IMR-90 (cell line): ENCODE data around the gene F2RL3. TPM values are rescaled to one million over a fixed set of nuclear protein-coding genes. Genes with fewer than 3 reads are reported as not detected.

Source experiments
- ATAC-seq: fragments of 200-7000 bp; cut with Tn5 transposase; 2 replicates; pipeline ENCODE4 v1.9.1; 2020; ENCODE audit warnings: low read depth, mild to moderate bottlenecking, moderate library complexity
- BruUV-seq: library from RNA; stranded (reverse); fragments of 400-500 nt; replicated peaks from 2 replicates; lab custom pipeline; 2021; lab: Mats Ljungman, UMichigan
- CTCF ChIA-PET: fragments of 300-600 bp; formaldehyde crosslinking; extraction: SDS; loops from one replicate; lab custom pipeline; 2021; ENCODE audit warnings: antibody characterized with exemption; lab: Yijun Ruan, JAX
- POLR2A ChIA-PET: fragments of 300-600 bp; sonication (Branson Sonifier 250); formaldehyde crosslinking; loops from one replicate; lab custom pipeline; 2022; ENCODE audit warnings: antibody characterized with exemption; ENCODE audit not compliant: unreplicated experiment; lab: Charles Lee
- DNase-seq: peaks from one replicate; pipeline ENCODE4 v3.0.0; 2013
- H2AFZ ChIP-seq: replicated peaks from 2 replicates; pipeline ENCODE3; 2013; ENCODE audit warnings: low read length, mild to moderate bottlenecking; ENCODE audit not compliant: poor library complexity
- H2AK5ac ChIP-seq: 2 replicates; pipeline ENCODE4 v1.6.1; 2013; ENCODE audit warnings: low read depth, low read length, inconsistent platforms
- H2AK9ac ChIP-seq: replicated peaks from 2 replicates; pipeline ENCODE3; 2013; ENCODE audit warnings: mild to moderate bottlenecking, low read depth, low read length, moderate library complexity; ENCODE audit not compliant: poor library complexity
- H2BK120ac ChIP-seq: 2 replicates; pipeline ENCODE4 v1.6.1; 2013; ENCODE audit warnings: low read depth, low read length, inconsistent platforms
- H2BK15ac ChIP-seq: 3 replicates; pipeline ENCODE4 v1.6.1; 2013; ENCODE audit warnings: low read depth, low read length, inconsistent platforms
- H2BK20ac ChIP-seq: 2 replicates; pipeline ENCODE4 v1.6.1; 2013; ENCODE audit warnings: low read depth, mild to moderate bottlenecking, inconsistent platforms, low read length, moderate library complexity
- H2BK5ac ChIP-seq: 2 replicates; pipeline ENCODE4 v1.6.1; 2013; ENCODE audit warnings: mild to moderate bottlenecking, low read depth, low read length, inconsistent platforms; ENCODE audit not compliant: poor library complexity, severe bottlenecking
- H3K14ac ChIP-seq: replicated peaks from 2 replicates; pipeline ENCODE4 v1.6.1; 2013; ENCODE audit warnings: low read depth, low read length, inconsistent platforms
- H3K18ac ChIP-seq: 2 replicates; pipeline ENCODE4 v1.6.1; 2013; ENCODE audit warnings: low read depth, low read length, control low read depth
- H3K23ac ChIP-seq: 2 replicates; pipeline ENCODE4 v1.6.1; 2013; ENCODE audit warnings: low read depth, low read length, inconsistent platforms
- H3K27ac ChIP-seq: 2 replicates; pipeline ENCODE4 v1.5.1; 2013; ENCODE audit warnings: mild to moderate bottlenecking, control low read depth, low read length; ENCODE audit not compliant: insufficient read depth
- H3K27me3 ChIP-seq: 2 replicates; pipeline ENCODE4 v1.6.1; 2013; ENCODE audit warnings: low read length; ENCODE audit not compliant: control insufficient read depth, insufficient read depth
- H3K36me3 ChIP-seq: 2 replicates; pipeline ENCODE4 v1.6.1; 2013; ENCODE audit warnings: low read length, mixed read lengths; ENCODE audit not compliant: control insufficient read depth, insufficient read depth
- H3K4ac ChIP-seq: 2 replicates; pipeline ENCODE4 v1.6.1; 2013; ENCODE audit warnings: low read depth, low read length, inconsistent platforms
- H3K4me1 ChIP-seq: 2 replicates; pipeline ENCODE4 v1.6.1; 2013; ENCODE audit warnings: low read length, mixed read lengths; ENCODE audit not compliant: control insufficient read depth, insufficient read depth
- H3K4me2 ChIP-seq: 2 replicates; pipeline ENCODE4 v1.6.1; 2013; ENCODE audit warnings: low read depth, mild to moderate bottlenecking, control low read depth, low read length, moderate library complexity
- H3K4me3 ChIP-seq: 2 replicates; pipeline ENCODE4 v1.5.1; 2013; ENCODE audit warnings: low read depth, mild to moderate bottlenecking, control low read depth, low read length, moderate library complexity; ENCODE audit not compliant: insufficient read depth
- H3K56ac ChIP-seq: 2 replicates; pipeline ENCODE4 v1.6.1; 2013; ENCODE audit warnings: low read length, inconsistent platforms; ENCODE audit not compliant: insufficient read depth; ENCODE audit errors: extremely low read depth
- H3K79me1 ChIP-seq, 2 experiments: 2 replicates each; pipeline ENCODE4 v1.6.1; 2013; ENCODE audit warnings: low read length in 2 of 2, inconsistent platforms in 1 of 2, low read depth in 1 of 2
- H3K9ac ChIP-seq: 2 replicates; pipeline ENCODE4 v1.6.1; 2013; ENCODE audit warnings: low read depth, low read length, control low read depth
- H3K9me1 ChIP-seq: 2 replicates; pipeline ENCODE4 v1.6.1; 2013; ENCODE audit warnings: low read length, inconsistent platforms; ENCODE audit not compliant: insufficient read depth
- H3K9me3 ChIP-seq: 2 replicates; pipeline ENCODE4 v1.6.1; 2013; ENCODE audit warnings: low read length; ENCODE audit not compliant: control insufficient read depth, insufficient read depth
- H4K20me1 ChIP-seq: 2 replicates; pipeline ENCODE4 v1.6.1; 2013; ENCODE audit warnings: low read length, inconsistent platforms; ENCODE audit not compliant: insufficient read depth
- H4K5ac ChIP-seq: 2 replicates; pipeline ENCODE4 v1.6.1; 2013; ENCODE audit warnings: mild to moderate bottlenecking, low read depth, low read length, control low read depth
- H4K8ac ChIP-seq, 2 experiments: 2 replicates each; pipeline ENCODE4 v1.6.1; 2013; ENCODE audit warnings: low read depth in 2 of 2, low read length in 2 of 2, control low read depth in 1 of 2, inconsistent platforms in 1 of 2
- H4K91ac ChIP-seq: 2 replicates; pipeline ENCODE4 v1.6.1; 2013; ENCODE audit warnings: low read depth, low read length, inconsistent platforms; ENCODE audit not compliant: insufficient read depth
- BHLHE40 ChIP-seq: fragments of 150-350 bp; IDR thresholded peaks from 2 replicates; pipeline ENCODE4 v1.6.1; 2016; ENCODE audit warnings: mild to moderate bottlenecking, low read depth, low read length
- CEBPB ChIP-seq: IDR thresholded peaks from 2 replicates; pipeline ENCODE4 v1.6.1; 2012; ENCODE audit warnings: low read depth, low read length, improper control_type of control experiment
- ELK1 ChIP-seq: fragments of 150-350 bp; IDR thresholded peaks from 2 replicates; pipeline ENCODE4 v1.6.1; 2016; ENCODE audit warnings: low read depth, mild to moderate bottlenecking, low read length, moderate library complexity, borderline replicate concordance
- MXI1 ChIP-seq: IDR thresholded peaks from 2 replicates; pipeline ENCODE4 v1.6.1; 2012; ENCODE audit warnings: low read depth, mild to moderate bottlenecking, low read length, moderate library complexity, borderline replicate concordance
- NFE2L2 ChIP-seq: fragments of 150-350 bp; IDR thresholded peaks from 2 replicates; pipeline ENCODE4 v1.6.1; 2016; ENCODE audit warnings: low read depth, mild to moderate bottlenecking, low read length
- POLR2A ChIP-seq: IDR thresholded peaks from 2 replicates; pipeline ENCODE4 v1.6.1; 2012; ENCODE audit warnings: mild to moderate bottlenecking, low read depth, low read length
- RAD21 ChIP-seq: IDR thresholded peaks from 2 replicates; pipeline ENCODE4 v1.6.1; 2012; ENCODE audit warnings: low read length, improper control_type of control experiment
- RCOR1 ChIP-seq: IDR thresholded peaks from 2 replicates; pipeline ENCODE4 v1.6.1; 2012; ENCODE audit warnings: mild to moderate bottlenecking, low read length, improper control_type of control experiment; ENCODE audit not compliant: insufficient replicate concordance
- RFX5 ChIP-seq: IDR thresholded peaks from 2 replicates; pipeline ENCODE4 v1.8.0; 2012; ENCODE audit warnings: low read depth, mild to moderate bottlenecking, low read length, moderate library complexity
- WGBS, 2 experiments: methylation state at CpG; one replicate each; pipeline versions ENCODE4 v1.1.5 to v1.1.7; 2013; ENCODE audit warnings: missing lambda C conversion rate in 2 of 2; ENCODE audit not compliant: insufficient read length in 1 of 2; ENCODE audit errors: extremely low coverage in 2 of 2; 5-methylcytosine and 5-hydroxymethylcytosine counted together
- dilution Hi-C: fragments of 300-500 bp; cut with HindIII; formaldehyde crosslinking; loops from one replicate; pipeline ENCODE4 v1.14.3; 2018; ENCODE audit warnings: low sequenced_read_pairs; ENCODE audit not compliant: unreplicated experiment
- in situ Hi-C: fragments of 300-500 bp; cut with MboI; formaldehyde crosslinking; loops from 3 replicates; pipeline ENCODE4 v1.14.3; 2019; ENCODE audit warnings: low sequenced_read_pairs, inconsistent platforms, mixed read lengths
- intact Hi-C: fragments of 100-400 bp; cut with micrococcal nuclease; formaldehyde crosslinking; loops from 2 replicates; pipeline ENCODE4 v1.10.0; 2022
- polyA plus RNA-seq, 3 experiments: library from polyadenylated mRNA; depleted of rRNA; stranded (reverse); fragments of >200 nt; gene quantifications; 2 replicates each; pipeline ENCODE4 v1.2.3, GENCODE V29; 2012; ENCODE audit warnings: low replicate concordance in 1 of 3
- total RNA-seq: library from RNA; depleted of rRNA; stranded (reverse); fragments of >200 nt; gene quantifications from 2 replicates; pipeline ENCODE4 v1.2.3, GENCODE V29; 2012
- TF ChIP-seq, protein P1 (sequence below): conservative IDR thresholded peaks from 2 replicates; pipeline ENCODE4 v1.5.1; 2012; ENCODE audit warnings: mild to moderate bottlenecking, low read depth, low read length, improper control_type of control experiment
- TF ChIP-seq, protein P2 (sequence below): fragments of 150-350 bp; IDR thresholded peaks from 2 replicates; pipeline ENCODE4 v1.6.1; 2017; ENCODE audit warnings: mild to moderate bottlenecking, antibody characterized with exemption, low read length, low read depth

The F2RL3 gene
- total and polyA plus RNA-seq, 2 of the 4 experiments (the other 2 are of a cell fraction) = 0.03 TPM; not detected in 1

DNA sequence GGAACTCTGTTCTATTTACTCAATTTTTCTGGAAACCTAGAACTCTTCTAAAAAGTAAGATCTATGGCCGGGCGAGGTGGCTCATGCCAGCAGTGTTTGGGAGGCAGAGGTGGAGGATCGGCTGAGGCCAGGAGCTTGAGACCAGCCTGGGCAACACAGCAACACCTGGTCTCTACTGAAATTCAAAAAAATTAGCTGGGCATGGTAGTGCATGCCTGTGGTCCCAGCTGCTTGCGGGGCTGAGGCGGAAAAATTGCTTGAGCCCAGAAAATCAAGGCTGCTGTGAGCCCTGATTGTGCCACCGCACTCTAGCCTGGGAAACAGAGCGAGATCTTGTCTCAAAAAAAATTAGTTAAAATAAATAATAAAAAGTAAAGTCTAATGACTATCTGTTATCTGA, 28.6 kb downstream of the F2RL3 start:
- H3K79me1 ChIP-seq = no peaks in the 10 kb centered on the region
- no peaks in the 10 kb centered on the region; the same call in 1 of the 2 replicates for H3K4me1 ChIP-seq
- no peak overlapping the region for H4K5ac ChIP-seq
- H3K27ac ChIP-seq = no peak overlapping the region
- in situ Hi-C loops (no loop called here), dilution Hi-C loops (no loop called here), intact Hi-C loops (no loop called here)
- H2AK5ac ChIP-seq = no peak overlapping the region
- ChIA-PET POLR2A (no interaction called here), CTCF (no interaction called here)
- no peak for DNase-seq
- no peak overlapping the region for H3K56ac ChIP-seq
- no peak overlapping the region for H3K4ac ChIP-seq
- H3K9me3 ChIP-seq = peaks cover 26% of the 10 kb centered on the region
- TF ChIP-seq, protein P1, sequence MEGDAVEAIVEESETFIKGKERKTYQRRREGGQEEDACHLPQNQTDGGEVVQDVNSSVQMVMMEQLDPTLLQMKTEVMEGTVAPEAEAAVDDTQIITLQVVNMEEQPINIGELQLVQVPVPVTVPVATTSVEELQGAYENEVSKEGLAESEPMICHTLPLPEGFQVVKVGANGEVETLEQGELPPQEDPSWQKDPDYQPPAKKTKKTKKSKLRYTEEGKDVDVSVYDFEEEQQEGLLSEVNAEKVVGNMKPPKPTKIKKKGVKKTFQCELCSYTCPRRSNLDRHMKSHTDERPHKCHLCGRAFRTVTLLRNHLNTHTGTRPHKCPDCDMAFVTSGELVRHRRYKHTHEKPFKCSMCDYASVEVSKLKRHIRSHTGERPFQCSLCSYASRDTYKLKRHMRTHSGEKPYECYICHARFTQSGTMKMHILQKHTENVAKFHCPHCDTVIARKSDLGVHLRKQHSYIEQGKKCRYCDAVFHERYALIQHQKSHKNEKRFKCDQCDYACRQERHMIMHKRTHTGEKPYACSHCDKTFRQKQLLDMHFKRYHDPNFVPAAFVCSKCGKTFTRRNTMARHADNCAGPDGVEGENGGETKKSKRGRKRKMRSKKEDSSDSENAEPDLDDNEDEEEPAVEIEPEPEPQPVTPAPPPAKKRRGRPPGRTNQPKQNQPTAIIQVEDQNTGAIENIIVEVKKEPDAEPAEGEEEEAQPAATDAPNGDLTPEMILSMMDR = no peak
- TF ChIP-seq BHLHE40 (no peak), NFE2L2 (no peak), RAD21 (no peak), ELK1 (no peak), CEBPB (no peak), POLR2A (no peak), RCOR1 (no peak), RFX5 (no peak), MXI1 (no peak)
- TF ChIP-seq, protein P2, sequence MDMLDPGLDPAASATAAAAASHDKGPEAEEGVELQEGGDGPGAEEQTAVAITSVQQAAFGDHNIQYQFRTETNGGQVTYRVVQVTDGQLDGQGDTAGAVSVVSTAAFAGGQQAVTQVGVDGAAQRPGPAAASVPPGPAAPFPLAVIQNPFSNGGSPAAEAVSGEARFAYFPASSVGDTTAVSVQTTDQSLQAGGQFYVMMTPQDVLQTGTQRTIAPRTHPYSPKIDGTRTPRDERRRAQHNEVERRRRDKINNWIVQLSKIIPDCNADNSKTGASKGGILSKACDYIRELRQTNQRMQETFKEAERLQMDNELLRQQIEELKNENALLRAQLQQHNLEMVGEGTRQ = no peak
- no peak overlapping the region for H4K8ac ChIP-seq
- no peak overlapping the region for H2BK120ac ChIP-seq
- no peak overlapping the region for H4K91ac ChIP-seq
- H3K4me3 ChIP-seq = no peak overlapping the region
- H3K9ac ChIP-seq = no peak overlapping the region
- no peak overlapping the region for H3K14ac ChIP-seq
- H2BK20ac ChIP-seq = no peak overlapping the region
- no peaks in the 10 kb centered on the region for H4K20me1 ChIP-seq
- H2BK15ac ChIP-seq = no peak overlapping the region
- BruUV-seq = no TSS peak
- no peak overlapping the region for H3K4me2 ChIP-seq
- no peak overlapping the region for H2AK9ac ChIP-seq
- no peaks in the 10 kb centered on the region for H3K9me1 ChIP-seq
- H2AFZ ChIP-seq = no peak overlapping the region
- WGBS, 2 experiments = no CpG with 5 or more reads among the region's 7 CpGs
- no peaks in the 10 kb centered on the region; the same call in 1 of the 2 replicates for H3K27me3 ChIP-seq
- no peak overlapping the region for H3K18ac ChIP-seq
- H3K36me3 ChIP-seq = no peaks in the 10 kb centered on the region
- no peak overlapping the region for H2BK5ac ChIP-seq
- no peak overlapping the region for H3K23ac ChIP-seq
- no peak for ATAC-seq
